ENCODE measurements around the gene SPIN1. TPM values are rescaled to one million over a fixed set of nuclear protein-coding genes. Genes with fewer than 3 reads are reported as not detected.

Gene SPIN1
- total and polyA plus RNA-seq, 9 donors: 56.3 to 86.0 (median 65.8) TPM

DNA sequence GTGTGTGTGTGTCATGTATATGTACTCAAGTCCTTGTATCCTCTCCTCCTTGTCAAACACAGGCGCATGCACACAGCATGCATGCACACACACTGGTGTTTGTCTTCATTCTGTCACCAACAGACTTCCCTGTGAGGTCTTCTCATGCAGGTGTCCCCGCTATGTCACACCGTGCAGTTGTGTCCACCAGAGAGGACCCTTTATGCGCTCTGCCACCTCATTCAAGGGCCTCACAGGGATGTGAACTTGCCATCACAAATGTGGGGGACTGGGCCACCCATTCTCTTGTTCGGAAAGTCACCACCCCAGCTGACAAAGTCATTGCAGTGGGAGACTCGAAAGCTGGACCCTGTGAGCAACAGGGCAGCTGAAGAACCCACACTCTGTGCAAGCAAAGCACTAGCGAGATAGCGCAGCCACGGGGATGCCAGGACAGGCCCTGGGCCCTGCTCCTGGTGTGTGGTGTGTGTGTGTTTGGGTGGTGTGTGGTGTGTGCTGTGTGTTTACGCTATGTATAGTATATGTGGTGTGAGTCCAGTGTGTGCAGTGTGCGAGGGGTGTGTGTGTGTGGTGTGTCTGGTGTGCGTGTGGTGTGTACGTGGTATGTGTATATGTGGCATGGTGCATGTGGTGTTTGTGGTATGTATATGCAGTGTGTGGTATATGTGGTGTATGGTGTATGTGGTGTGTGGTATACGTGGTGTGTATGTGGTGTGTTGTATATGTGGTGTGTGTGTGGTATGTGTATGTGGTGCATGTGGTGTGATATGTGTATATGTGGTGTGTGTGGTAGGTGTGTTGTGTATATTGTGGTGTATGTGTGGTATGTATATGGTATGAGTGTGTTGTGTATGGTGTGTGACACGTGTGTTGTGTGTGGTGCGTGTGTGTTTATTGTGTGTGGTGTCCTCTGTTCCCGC lies 115.9 kb downstream of the SPIN1 start:
- Histone ChIP-seq H3K36me3 (ENCODE audit: control insufficient read depth, insufficient read depth, low read length) (no peaks in the 10 kb centered on the region), H3K27ac (ENCODE audit: low read length) (no peak overlapping the region), H3K4me1 (ENCODE audit: control insufficient read depth, insufficient read depth, low read length) (no peaks in the 10 kb centered on the region), H3K27me3 (ENCODE audit: control insufficient read depth, insufficient read depth, low read length) (no peaks in the 10 kb centered on the region), H3K9me3 (replicated peaks; ENCODE audit: control insufficient read depth, low read depth, low read length) (peaks cover 4% of the 10 kb centered on the region), H3K4me3 (ENCODE audit: low read length) (no peak overlapping the region)
- DNase-seq: no peak
- WGBS (ENCODE audit: insufficient coverage): 96% methylated on average over 15 of the region's 17 CpGs

DNA sequence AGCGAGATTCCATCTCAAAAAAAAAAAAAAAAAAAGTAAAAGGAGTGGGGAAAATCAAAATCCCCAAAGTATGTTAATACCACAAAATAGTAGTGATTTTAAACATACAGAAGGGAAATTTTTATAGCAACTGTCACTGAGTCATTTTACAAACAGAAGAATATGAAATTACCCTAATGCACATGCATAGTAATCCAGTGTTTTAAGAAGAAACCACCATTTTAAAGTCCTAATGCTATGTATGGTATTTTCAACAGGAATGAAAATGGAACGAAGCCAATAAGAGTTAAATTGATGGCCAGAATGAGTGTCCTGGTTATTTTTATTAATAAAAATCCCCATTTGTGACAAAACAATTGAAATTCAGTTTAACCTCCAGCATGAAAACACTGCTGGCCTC lies 120.1 kb downstream of the SPIN1 start:
- H3K4me1 ChIP-seq (ENCODE audit: control insufficient read depth, insufficient read depth, low read length): no peaks in the 10 kb centered on the region
- no peaks in the 10 kb centered on the region for H3K27me3 ChIP-seq (ENCODE audit: control insufficient read depth, insufficient read depth, low read length)
- no peak overlapping the region for H3K4me3 ChIP-seq (ENCODE audit: low read length)
- no peak overlapping the region for H3K27ac ChIP-seq (ENCODE audit: low read length)
- no peak for DNase-seq
- no CpG with 5 or more reads among the region's 2 CpGs for WGBS (ENCODE audit: insufficient coverage)
- no peaks in the 10 kb centered on the region for H3K36me3 ChIP-seq (ENCODE audit: control insufficient read depth, insufficient read depth, low read length)
- H3K9me3 ChIP-seq (replicated peaks; ENCODE audit: control insufficient read depth, low read depth, low read length): peaks cover 5% of the 10 kb centered on the region

DNA sequence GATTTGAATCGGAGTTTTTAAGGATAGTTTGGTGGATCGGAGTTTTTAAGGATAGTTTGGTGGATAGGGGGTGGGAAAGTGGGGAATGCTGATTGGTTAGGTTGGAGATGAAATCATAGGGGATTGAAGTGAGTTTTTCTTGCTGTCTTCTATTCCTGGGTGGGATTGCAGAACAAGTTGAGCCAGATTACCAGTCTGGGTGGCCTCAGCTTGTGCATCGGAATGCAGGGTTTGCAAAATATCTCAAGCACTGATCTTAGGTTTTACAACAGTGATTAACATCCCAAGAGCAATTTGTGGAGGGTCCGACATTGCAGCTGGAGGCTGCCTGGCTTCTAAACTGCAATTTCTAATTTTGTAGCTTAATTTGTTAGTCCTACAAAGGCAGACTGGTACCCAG lies 123.7 kb downstream of the SPIN1 start:
- Histone ChIP-seq H3K27me3 (ENCODE audit: control insufficient read depth, insufficient read depth, low read length) (no peaks in the 10 kb centered on the region), H3K36me3 (ENCODE audit: control insufficient read depth, insufficient read depth, low read length) (no peaks in the 10 kb centered on the region), H3K9me3 (replicated peaks; ENCODE audit: control insufficient read depth, low read depth, low read length) (peaks cover 5% of the 10 kb centered on the region), H3K27ac (ENCODE audit: low read length) (no peak overlapping the region), H3K4me1 (ENCODE audit: control insufficient read depth, insufficient read depth, low read length) (no peaks in the 10 kb centered on the region), H3K4me3 (ENCODE audit: low read length) (no peak overlapping the region)
- WGBS (ENCODE audit: insufficient coverage): 91% methylated on average over 2 of the region's 4 CpGs
- no peak for DNase-seq

DNA sequence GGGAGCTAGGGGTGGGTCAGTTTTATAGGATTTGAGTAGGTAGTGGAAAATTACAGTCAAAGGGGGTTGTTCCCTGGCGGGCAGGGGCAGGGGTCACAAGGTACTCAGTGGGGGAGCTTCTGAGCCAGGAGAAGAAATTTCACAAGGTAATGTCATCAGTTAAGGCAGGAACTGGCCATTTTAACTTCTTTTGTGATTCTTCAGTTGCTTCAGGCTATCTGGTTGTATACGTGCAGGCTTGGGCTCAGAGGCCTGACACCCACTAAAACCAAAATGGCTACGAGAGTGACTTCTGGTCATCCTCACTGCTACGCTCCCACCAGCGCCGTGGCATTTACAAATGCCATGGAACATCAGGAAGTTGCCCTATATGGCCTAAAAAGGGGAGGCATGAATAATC lies 126.0 kb downstream of the SPIN1 start:
- 93% methylated on average over 3 of the region's 6 CpGs for WGBS (ENCODE audit: insufficient coverage)
- no peaks in the 10 kb centered on the region for H3K36me3 ChIP-seq (ENCODE audit: control insufficient read depth, insufficient read depth, low read length)
- no peak overlapping the region for H3K27ac ChIP-seq (ENCODE audit: low read length)
- peaks cover 2% of the 10 kb centered on the region for H3K9me3 ChIP-seq (replicated peaks; ENCODE audit: control insufficient read depth, low read depth, low read length)
- no peaks in the 10 kb centered on the region for H3K4me1 ChIP-seq (ENCODE audit: control insufficient read depth, insufficient read depth, low read length)
- no peaks in the 10 kb centered on the region for H3K27me3 ChIP-seq (ENCODE audit: control insufficient read depth, insufficient read depth, low read length)
- DNase-seq: no peak
- no peak overlapping the region for H3K4me3 ChIP-seq (ENCODE audit: low read length)

DNA sequence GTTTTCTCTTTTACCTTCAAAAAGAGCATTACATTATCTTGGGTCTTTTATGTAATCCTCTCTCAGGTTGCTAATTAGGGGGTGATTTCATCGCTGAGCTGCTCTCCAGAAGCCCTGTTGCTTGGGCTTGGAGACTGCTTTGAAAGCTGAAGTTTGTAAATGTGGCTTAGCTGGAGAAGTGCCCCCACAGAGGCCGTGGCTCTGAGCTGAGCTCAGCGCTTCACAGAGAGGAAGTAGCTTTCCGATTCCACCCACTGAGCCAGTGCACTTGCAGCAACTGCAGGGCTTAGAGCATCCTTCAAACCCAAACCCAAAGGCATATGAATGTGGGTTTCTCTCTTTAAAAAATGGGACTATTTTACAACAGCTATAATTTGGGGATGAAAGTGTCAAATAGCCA lies 133.1 kb downstream of the SPIN1 start:
- Histone ChIP-seq H3K4me1 (ENCODE audit: control insufficient read depth, insufficient read depth, low read length) (no peaks in the 10 kb centered on the region), H3K9me3 (replicated peaks; ENCODE audit: control insufficient read depth, low read depth, low read length) (no peaks in the 10 kb centered on the region), H3K27ac (ENCODE audit: low read length) (no peak overlapping the region), H3K36me3 (ENCODE audit: control insufficient read depth, insufficient read depth, low read length) (no peaks in the 10 kb centered on the region), H3K4me3 (ENCODE audit: low read length) (no peak overlapping the region), H3K27me3 (ENCODE audit: control insufficient read depth, insufficient read depth, low read length) (no peaks in the 10 kb centered on the region)
- no CpG with 5 or more reads among the region's 4 CpGs for WGBS (ENCODE audit: insufficient coverage)
- peak; percentile 38 for DNase-seq

DNA sequence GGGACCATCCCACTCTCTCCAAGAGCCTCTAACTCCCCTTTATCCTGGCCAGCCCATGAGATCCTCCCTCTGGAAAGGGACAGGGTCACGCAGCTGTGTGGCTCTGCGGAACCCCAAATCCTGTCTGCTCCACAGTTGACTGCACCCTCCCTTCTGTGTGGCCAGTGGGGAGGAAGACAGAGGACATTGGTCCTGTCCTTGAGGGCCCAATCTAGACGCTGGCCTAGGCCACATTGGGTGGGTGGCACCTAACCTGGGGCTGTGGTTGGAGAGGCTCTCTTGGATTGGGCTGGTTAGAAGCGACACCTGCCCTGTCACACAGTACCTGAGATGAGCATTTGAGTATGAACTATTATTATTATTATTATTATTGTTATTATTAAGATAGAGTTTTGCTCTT lies 134.1 kb downstream of the SPIN1 start:
- H3K4me1 ChIP-seq (ENCODE audit: control insufficient read depth, insufficient read depth, low read length): no peaks in the 10 kb centered on the region

DNA sequence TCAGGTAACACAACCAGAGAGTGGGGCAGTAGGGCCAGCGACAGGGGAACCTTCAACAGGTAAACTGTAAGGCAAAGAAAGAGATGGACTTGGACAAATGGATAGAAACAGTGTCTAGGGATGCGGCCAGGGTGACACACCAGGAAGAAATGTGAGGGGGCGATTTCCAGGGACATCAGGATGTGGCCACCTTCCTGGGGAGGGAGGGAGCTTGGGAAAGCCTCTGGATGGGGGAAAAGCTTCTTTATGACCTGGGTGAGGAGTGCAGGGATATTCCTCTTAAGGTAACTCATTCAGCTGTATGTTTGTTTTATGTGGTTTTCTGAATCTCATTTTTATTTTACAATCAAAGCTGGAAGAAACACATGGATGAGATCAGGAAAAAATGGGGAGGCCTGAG lies 134.8 kb downstream of the SPIN1 start:
- DNase-seq: no peak
- Histone ChIP-seq H3K9me3 (replicated peaks; ENCODE audit: control insufficient read depth, low read depth, low read length) (no peaks in the 10 kb centered on the region), H3K4me3 (ENCODE audit: low read length) (no peak overlapping the region), H3K36me3 (ENCODE audit: control insufficient read depth, insufficient read depth, low read length) (no peaks in the 10 kb centered on the region), H3K27ac (ENCODE audit: low read length) (no peak overlapping the region), H3K27me3 (ENCODE audit: control insufficient read depth, insufficient read depth, low read length) (no peaks in the 10 kb centered on the region), H3K4me1 (ENCODE audit: control insufficient read depth, insufficient read depth, low read length) (no peaks in the 10 kb centered on the region)
- 96% methylated on average over 3 of the region's 3 CpGs for WGBS (ENCODE audit: insufficient coverage)

More for the DNA sequence above, 134.1 kb downstream of the SPIN1 start:
- no CpG with 5 or more reads among the region's 4 CpGs for WGBS (ENCODE audit: insufficient coverage)
- no peaks in the 10 kb centered on the region for H3K9me3 ChIP-seq (replicated peaks; ENCODE audit: control insufficient read depth, low read depth, low read length)
- H3K27ac ChIP-seq (ENCODE audit: low read length): no peak overlapping the region
- no peaks in the 10 kb centered on the region for H3K36me3 ChIP-seq (ENCODE audit: control insufficient read depth, insufficient read depth, low read length)
- no peak overlapping the region for H3K4me3 ChIP-seq (ENCODE audit: low read length)
- DNase-seq: no peak
- no peaks in the 10 kb centered on the region for H3K27me3 ChIP-seq (ENCODE audit: control insufficient read depth, insufficient read depth, low read length)

DNA sequence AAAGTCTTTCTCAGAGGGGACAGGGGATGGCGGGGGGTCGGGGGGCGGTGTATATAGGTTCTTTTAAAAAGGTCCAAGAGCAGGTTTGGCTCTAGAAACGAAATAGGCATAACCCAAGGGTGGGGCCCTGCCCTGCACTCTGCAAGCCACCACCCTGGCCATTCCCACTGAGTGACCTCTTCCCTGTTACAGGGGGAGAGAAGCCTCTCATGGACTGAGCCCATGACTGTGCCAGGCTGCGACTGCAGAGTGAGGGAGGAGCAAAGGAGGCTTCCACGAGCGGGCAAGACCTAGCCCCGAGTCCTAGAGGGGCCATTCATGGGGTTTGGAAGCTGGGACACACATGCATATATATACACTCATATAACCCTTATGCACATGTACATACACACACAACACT lies 136.7 kb downstream of the SPIN1 start:
- H3K27ac ChIP-seq (ENCODE audit: low read length): no peak overlapping the region
- H3K9me3 ChIP-seq (replicated peaks; ENCODE audit: control insufficient read depth, low read depth, low read length): no peaks in the 10 kb centered on the region
- H3K27me3 ChIP-seq (ENCODE audit: control insufficient read depth, insufficient read depth, low read length): no peaks in the 10 kb centered on the region
- DNase-seq: no peak
- H3K36me3 ChIP-seq (ENCODE audit: control insufficient read depth, insufficient read depth, low read length): no peaks in the 10 kb centered on the region
- no CpG with 5 or more reads among the region's 8 CpGs for WGBS (ENCODE audit: insufficient coverage)
- no peak overlapping the region for H3K4me3 ChIP-seq (ENCODE audit: low read length)
- no peaks in the 10 kb centered on the region for H3K4me1 ChIP-seq (ENCODE audit: control insufficient read depth, insufficient read depth, low read length)

DNA sequence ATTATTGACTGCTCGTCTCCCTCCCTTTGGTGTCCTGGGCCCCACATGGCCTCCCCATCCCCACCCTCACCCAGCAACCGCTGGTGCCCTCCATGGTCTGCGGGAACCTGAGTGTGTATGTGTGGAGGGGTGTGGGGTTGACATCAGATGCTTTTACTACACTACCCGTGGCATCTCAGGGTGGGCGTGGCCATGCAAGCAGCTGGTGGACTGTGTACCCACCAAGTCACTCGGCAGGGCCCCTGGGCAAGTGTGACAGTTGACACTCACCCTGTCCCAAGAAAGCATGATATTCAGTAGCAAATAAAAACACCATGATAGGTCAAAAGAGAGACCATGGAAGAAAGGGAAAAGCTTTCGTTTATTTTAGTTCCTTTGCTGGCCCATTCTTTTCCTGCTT lies 139.4 kb downstream of the SPIN1 start:
- no peaks in the 10 kb centered on the region for H3K36me3 ChIP-seq (ENCODE audit: control insufficient read depth, insufficient read depth, low read length)
- H3K27ac ChIP-seq (ENCODE audit: low read length): no peak overlapping the region
- WGBS (ENCODE audit: insufficient coverage): no CpG with 5 or more reads among the region's 7 CpGs
- H3K4me3 ChIP-seq (ENCODE audit: low read length): no peak overlapping the region
- H3K4me1 ChIP-seq (ENCODE audit: control insufficient read depth, insufficient read depth, low read length): peaks cover 7% of the 10 kb centered on the region
- peaks cover 8% of the 10 kb centered on the region for H3K27me3 ChIP-seq (ENCODE audit: control insufficient read depth, insufficient read depth, low read length)
- H3K9me3 ChIP-seq (replicated peaks; ENCODE audit: control insufficient read depth, low read depth, low read length): no peaks in the 10 kb centered on the region
- no peak for DNase-seq

Data from muscle of leg (tissue), 11 donors.